IMR-90 (cell line): ENCODE data around the gene LAMC2. TPM values are rescaled to one million over a fixed set of nuclear protein-coding genes. Genes with fewer than 3 reads are reported as not detected.

Experiments
- ATAC-seq: fragments of 200-7000 bp; cut with Tn5 transposase; 2 replicates; pipeline ENCODE4 v1.9.1; 2020; ENCODE audit warnings: low read depth, mild to moderate bottlenecking, moderate library complexity
- BruUV-seq: library from RNA; stranded (reverse); fragments of 400-500 nt; replicated peaks from 2 replicates; lab custom pipeline; 2021; lab: Mats Ljungman, UMichigan
- CTCF ChIA-PET: fragments of 300-600 bp; formaldehyde crosslinking; extraction: SDS; loops from one replicate; lab custom pipeline; 2021; ENCODE audit warnings: antibody characterized with exemption; lab: Yijun Ruan, JAX
- POLR2A ChIA-PET: fragments of 300-600 bp; sonication (Branson Sonifier 250); formaldehyde crosslinking; loops from one replicate; lab custom pipeline; 2022; ENCODE audit warnings: antibody characterized with exemption; ENCODE audit not compliant: unreplicated experiment; lab: Charles Lee
- DNase-seq: peaks from one replicate; pipeline ENCODE4 v3.0.0; 2013
- H2AFZ ChIP-seq: replicated peaks from 2 replicates; pipeline ENCODE3; 2013; ENCODE audit warnings: low read length, mild to moderate bottlenecking; ENCODE audit not compliant: poor library complexity
- H2AK5ac ChIP-seq: 2 replicates; pipeline ENCODE4 v1.6.1; 2013; ENCODE audit warnings: low read depth, low read length, inconsistent platforms
- H2AK9ac ChIP-seq: replicated peaks from 2 replicates; pipeline ENCODE3; 2013; ENCODE audit warnings: mild to moderate bottlenecking, low read depth, low read length, moderate library complexity; ENCODE audit not compliant: poor library complexity
- H2BK120ac ChIP-seq: 2 replicates; pipeline ENCODE4 v1.6.1; 2013; ENCODE audit warnings: low read depth, low read length, inconsistent platforms
- H2BK15ac ChIP-seq: 3 replicates; pipeline ENCODE4 v1.6.1; 2013; ENCODE audit warnings: low read depth, low read length, inconsistent platforms
- H2BK20ac ChIP-seq: 2 replicates; pipeline ENCODE4 v1.6.1; 2013; ENCODE audit warnings: low read depth, mild to moderate bottlenecking, inconsistent platforms, low read length, moderate library complexity
- H2BK5ac ChIP-seq: 2 replicates; pipeline ENCODE4 v1.6.1; 2013; ENCODE audit warnings: mild to moderate bottlenecking, low read depth, low read length, inconsistent platforms; ENCODE audit not compliant: poor library complexity, severe bottlenecking
- H3K14ac ChIP-seq: replicated peaks from 2 replicates; pipeline ENCODE4 v1.6.1; 2013; ENCODE audit warnings: low read depth, low read length, inconsistent platforms
- H3K18ac ChIP-seq: 2 replicates; pipeline ENCODE4 v1.6.1; 2013; ENCODE audit warnings: low read depth, low read length, control low read depth
- H3K23ac ChIP-seq: 2 replicates; pipeline ENCODE4 v1.6.1; 2013; ENCODE audit warnings: low read depth, low read length, inconsistent platforms
- H3K27ac ChIP-seq: 2 replicates; pipeline ENCODE4 v1.5.1; 2013; ENCODE audit warnings: mild to moderate bottlenecking, control low read depth, low read length; ENCODE audit not compliant: insufficient read depth
- H3K27me3 ChIP-seq: 2 replicates; pipeline ENCODE4 v1.6.1; 2013; ENCODE audit warnings: low read length; ENCODE audit not compliant: control insufficient read depth, insufficient read depth
- H3K36me3 ChIP-seq: 2 replicates; pipeline ENCODE4 v1.6.1; 2013; ENCODE audit warnings: low read length, mixed read lengths; ENCODE audit not compliant: control insufficient read depth, insufficient read depth
- H3K4ac ChIP-seq: 2 replicates; pipeline ENCODE4 v1.6.1; 2013; ENCODE audit warnings: low read depth, low read length, inconsistent platforms
- H3K4me1 ChIP-seq: 2 replicates; pipeline ENCODE4 v1.6.1; 2013; ENCODE audit warnings: low read length, mixed read lengths; ENCODE audit not compliant: control insufficient read depth, insufficient read depth
- H3K4me2 ChIP-seq: 2 replicates; pipeline ENCODE4 v1.6.1; 2013; ENCODE audit warnings: low read depth, mild to moderate bottlenecking, control low read depth, low read length, moderate library complexity
- H3K4me3 ChIP-seq: 2 replicates; pipeline ENCODE4 v1.5.1; 2013; ENCODE audit warnings: low read depth, mild to moderate bottlenecking, control low read depth, low read length, moderate library complexity; ENCODE audit not compliant: insufficient read depth
- H3K56ac ChIP-seq: 2 replicates; pipeline ENCODE4 v1.6.1; 2013; ENCODE audit warnings: low read length, inconsistent platforms; ENCODE audit not compliant: insufficient read depth; ENCODE audit errors: extremely low read depth
- H3K79me1 ChIP-seq, 2 experiments: 2 replicates each; pipeline ENCODE4 v1.6.1; 2013; ENCODE audit warnings: low read length in 2 of 2, inconsistent platforms in 1 of 2, low read depth in 1 of 2
- H3K9ac ChIP-seq: 2 replicates; pipeline ENCODE4 v1.6.1; 2013; ENCODE audit warnings: low read depth, low read length, control low read depth
- H3K9me1 ChIP-seq: 2 replicates; pipeline ENCODE4 v1.6.1; 2013; ENCODE audit warnings: low read length, inconsistent platforms; ENCODE audit not compliant: insufficient read depth
- H3K9me3 ChIP-seq: 2 replicates; pipeline ENCODE4 v1.6.1; 2013; ENCODE audit warnings: low read length; ENCODE audit not compliant: control insufficient read depth, insufficient read depth
- H4K20me1 ChIP-seq: 2 replicates; pipeline ENCODE4 v1.6.1; 2013; ENCODE audit warnings: low read length, inconsistent platforms; ENCODE audit not compliant: insufficient read depth
- H4K5ac ChIP-seq: 2 replicates; pipeline ENCODE4 v1.6.1; 2013; ENCODE audit warnings: mild to moderate bottlenecking, low read depth, low read length, control low read depth
- H4K8ac ChIP-seq, 2 experiments: 2 replicates each; pipeline ENCODE4 v1.6.1; 2013; ENCODE audit warnings: low read depth in 2 of 2, low read length in 2 of 2, control low read depth in 1 of 2, inconsistent platforms in 1 of 2
- H4K91ac ChIP-seq: 2 replicates; pipeline ENCODE4 v1.6.1; 2013; ENCODE audit warnings: low read depth, low read length, inconsistent platforms; ENCODE audit not compliant: insufficient read depth
- CHD1 ChIP-seq: IDR thresholded peaks from 2 replicates; pipeline ENCODE4 v1.6.1; 2012; ENCODE audit warnings: low read depth, low read length, improper control_type of control experiment
- MXI1 ChIP-seq: IDR thresholded peaks from 2 replicates; pipeline ENCODE4 v1.6.1; 2012; ENCODE audit warnings: low read depth, mild to moderate bottlenecking, low read length, moderate library complexity, borderline replicate concordance
- POLR2A ChIP-seq: IDR thresholded peaks from 2 replicates; pipeline ENCODE4 v1.6.1; 2012; ENCODE audit warnings: mild to moderate bottlenecking, low read depth, low read length
- RCOR1 ChIP-seq: IDR thresholded peaks from 2 replicates; pipeline ENCODE4 v1.6.1; 2012; ENCODE audit warnings: mild to moderate bottlenecking, low read length, improper control_type of control experiment; ENCODE audit not compliant: insufficient replicate concordance
- RFX5 ChIP-seq: IDR thresholded peaks from 2 replicates; pipeline ENCODE4 v1.8.0; 2012; ENCODE audit warnings: low read depth, mild to moderate bottlenecking, low read length, moderate library complexity
- SMC3 ChIP-seq: fragments of 150-350 bp; IDR thresholded peaks from 2 replicates; pipeline ENCODE4 v1.6.1; 2016; ENCODE audit warnings: low read depth, mild to moderate bottlenecking, antibody characterized with exemption, low read length, moderate library complexity
- WGBS, 2 experiments: methylation state at CpG; one replicate each; pipeline versions ENCODE4 v1.1.5 to v1.1.7; 2013; ENCODE audit warnings: missing lambda C conversion rate in 2 of 2; ENCODE audit not compliant: insufficient read length in 1 of 2; ENCODE audit errors: extremely low coverage in 2 of 2; 5-methylcytosine and 5-hydroxymethylcytosine counted together
- dilution Hi-C: fragments of 300-500 bp; cut with HindIII; formaldehyde crosslinking; loops from one replicate; pipeline ENCODE4 v1.14.3; 2018; ENCODE audit warnings: low sequenced_read_pairs; ENCODE audit not compliant: unreplicated experiment
- in situ Hi-C: fragments of 300-500 bp; cut with MboI; formaldehyde crosslinking; loops from 3 replicates; pipeline ENCODE4 v1.14.3; 2019; ENCODE audit warnings: low sequenced_read_pairs, inconsistent platforms, mixed read lengths
- intact Hi-C: fragments of 100-400 bp; cut with micrococcal nuclease; formaldehyde crosslinking; loops from 2 replicates; pipeline ENCODE4 v1.10.0; 2022
- polyA plus RNA-seq, 3 experiments: library from polyadenylated mRNA; depleted of rRNA; stranded (reverse); fragments of >200 nt; gene quantifications; 2 replicates each; pipeline ENCODE4 v1.2.3, GENCODE V29; 2012; ENCODE audit warnings: low replicate concordance in 1 of 3
- total RNA-seq: library from RNA; depleted of rRNA; stranded (reverse); fragments of >200 nt; gene quantifications from 2 replicates; pipeline ENCODE4 v1.2.3, GENCODE V29; 2012

LAMC2 gene
- total and polyA plus RNA-seq, 2 of the 4 experiments (the other 2 are of a cell fraction) = 2.3 to 2.8 TPM

DNA sequence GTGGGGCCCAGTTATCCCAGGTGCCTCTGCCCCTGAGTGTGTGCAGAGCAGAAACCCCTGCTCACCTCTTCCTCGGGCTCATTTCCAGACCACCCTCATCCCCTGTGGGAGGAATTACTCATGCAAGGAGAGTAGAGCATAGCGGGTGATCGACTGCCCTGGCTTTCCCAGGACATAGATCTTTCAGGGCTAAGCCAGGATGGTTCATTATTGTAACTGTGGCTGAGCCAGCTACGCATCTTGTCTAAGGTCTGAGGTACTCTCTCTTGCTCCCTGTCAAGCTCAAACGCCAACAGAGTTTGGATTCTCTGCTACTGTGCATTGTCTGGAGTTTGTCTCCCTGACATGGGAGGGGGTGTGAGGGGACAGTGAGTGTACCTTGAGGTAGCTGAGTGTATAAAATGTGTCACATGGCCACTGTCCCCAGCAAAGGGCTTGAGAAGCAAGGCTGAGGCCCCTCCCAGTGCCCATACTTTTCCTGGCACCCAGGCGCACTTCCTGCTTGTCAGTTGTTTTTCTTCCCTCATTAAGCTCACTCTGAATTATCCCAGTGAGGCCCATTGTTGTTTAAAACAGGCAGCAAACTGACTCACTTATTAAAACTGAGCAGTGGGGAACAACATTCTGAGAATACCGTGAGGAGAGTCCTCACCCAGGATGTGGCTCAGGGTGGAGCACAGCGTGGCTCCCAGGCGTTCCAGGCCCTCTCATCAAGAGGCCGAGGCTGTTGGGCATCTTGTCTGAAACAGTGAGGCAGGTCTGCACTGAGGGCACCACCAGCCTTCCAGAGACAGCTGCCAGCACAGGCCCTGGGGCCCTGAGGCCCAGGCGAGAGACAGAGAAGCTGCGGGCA lies 92.9 kb downstream of the LAMC2 start:
- Histone ChIP-seq H3K4ac (peak overlapping the region; percentile 100), H2BK15ac (peak overlapping the region; percentile 98), H4K91ac (peak overlapping the region; percentile 98), H3K56ac (peak overlapping the region; percentile 93), H4K8ac (peak overlapping the region; percentile 92 to 98), H3K27ac (peak overlapping the region; percentile 88), H3K18ac (peak overlapping the region; percentile 97), H2AK9ac (peak overlapping the region; percentile 87), H3K9me3 (no peaks in the 10 kb centered on the region), H2BK5ac (peak overlapping the region; percentile 99), H3K9ac (peak overlapping the region; percentile 45), H3K4me1 (peaks cover 26% of the 10 kb centered on the region), H3K14ac (peak overlapping the region; percentile 100), H3K27me3 (no peaks in the 10 kb centered on the region), H3K4me3 (no peak overlapping the region), H3K36me3 (no peaks in the 10 kb centered on the region), H2AK5ac (peak overlapping the region; percentile 96), H3K23ac (peak overlapping the region; percentile 99), H3K9me1 (peaks cover 26% of the 10 kb centered on the region), H3K79me1 (peaks cover 0 to 29% of the 10 kb centered on the region in 2 experiments; a peak in 2 of 4 replicates), H2AFZ (peak overlapping the region; percentile 90), H4K5ac (peak overlapping the region; percentile 98), H4K20me1 (no peaks in the 10 kb centered on the region; the same call in 1 of the 2 replicates), H3K4me2 (peak overlapping the region; percentile 19; the same call in 1 of the 2 replicates), H2BK120ac (peak overlapping the region; percentile 99), H2BK20ac (peak overlapping the region; percentile 99)
- WGBS, 2 experiments = 60% methylated on average over 3 of the region's 12 CpGs; no CpG with 5 or more reads in 1 of the 2 experiments
- in situ Hi-C loops = no loop called here
- POLR2A ChIA-PET = no interaction called here
- ATAC-seq = peak; percentile 27
- TF ChIP-seq POLR2A (no peak), RCOR1 (peak; percentile 27), RFX5 (no peak), SMC3 (no peak), CHD1 (0 out of 2 replicates have a peak, but pooled peaks have one; percentile 22), MXI1 (no peak)
- intact Hi-C loops = loop anchor here (5.0 kb wide), 1 partner anchor 132 kb away; no protein-coding TSS in a partner anchor
- dilution Hi-C loops = no loop called here
- DNase-seq = peak; percentile 68
- no TSS peak for BruUV-seq
- CTCF ChIA-PET = no interaction called here
